CD4-positive, alpha-beta T cell treated with Interleukin-6 at 100 ng/mL for 8 hours (primary cell): ENCODE results near the gene SEPTIN8.

Experiments used
- DNase-seq: peaks from one replicate; pipeline ENCODE4 v3.0.0-alpha.2; 2020; ENCODE audit warnings: mixed read lengths, low spot score

SEPTIN8 gene

GRCh38 chr5:132764671-132765238 is 12.3 kb downstream of the SEPTIN8 start:
- no peak for DNase-seq

- DNase-seq = no peak
Observed at GRCh38 chr5:132764051-132764450, 13.0 kb downstream of the SEPTIN8 start.

- DNase-seq = no peak
Observed at GRCh38 chr5:132763181-132764036, 13.6 kb downstream of the SEPTIN8 start.

- DNase-seq = no peak
Observed at GRCh38 chr5:132762246-132763000, 14.6 kb downstream of the SEPTIN8 start.

- DNase-seq = no peak
Observed at GRCh38 chr5:132761321-132762240, 15.5 kb downstream of the SEPTIN8 start.

GRCh38 chr5:132760601-132761317 is 16.3 kb downstream of the SEPTIN8 start:
- DNase-seq = no peak

- no peak for DNase-seq
Observed at GRCh38 chr5:132760049-132760420, 17.0 kb downstream of the SEPTIN8 start.

- DNase-seq = no peak
Observed at GRCh38 chr5:132759114-132760048, 17.7 kb downstream of the SEPTIN8 start.

- DNase-seq = no peak
Observed at GRCh38 chr5:132758451-132758850, 18.6 kb downstream of the SEPTIN8 start.

- DNase-seq = no peak
Observed at GRCh38 chr5:132756542-132756941, 20.5 kb downstream of the SEPTIN8 start.

- no peak for DNase-seq
Observed at GRCh38 chr5:132754947-132755346, 22.1 kb downstream of the SEPTIN8 start.

- no peak for DNase-seq
Observed at GRCh38 chr5:132754111-132754510, 22.9 kb downstream of the SEPTIN8 start.

GRCh38 chr5:132753135-132753987 is 23.7 kb downstream of the SEPTIN8 start:
- DNase-seq = no peak

GRCh38 chr5:132752581-132753125 is 24.4 kb downstream of the SEPTIN8 start:
- DNase-seq = no peak

- DNase-seq = no peak
Observed at GRCh38 chr5:132751971-132752580, 25.0 kb downstream of the SEPTIN8 start.

- DNase-seq = no peak
Observed at GRCh38 chr5:132751444-132751843, 25.6 kb downstream of the SEPTIN8 start.

- no peak for DNase-seq
Observed at GRCh38 chr5:132750471-132751230, 26.4 kb downstream of the SEPTIN8 start.

GRCh38 chr5:132749506-132749905 is 27.5 kb downstream of the SEPTIN8 start:
- no peak for DNase-seq
